Urothelium cell line (cell line): Measurements from ENCODE around the gene TNIK.

Experiments used
- DNase-seq: peaks from one replicate; pipeline ENCODE4 v3.0.0; 2011; ENCODE audit warnings: low spot score, mixed read lengths
- FAIRE-seq: peaks from 2 replicates; lab custom pipeline; 2011; peaks lifted over from hg19 to GRCh38; lab: Jason Lieb, UNC

The TNIK gene

DNA sequence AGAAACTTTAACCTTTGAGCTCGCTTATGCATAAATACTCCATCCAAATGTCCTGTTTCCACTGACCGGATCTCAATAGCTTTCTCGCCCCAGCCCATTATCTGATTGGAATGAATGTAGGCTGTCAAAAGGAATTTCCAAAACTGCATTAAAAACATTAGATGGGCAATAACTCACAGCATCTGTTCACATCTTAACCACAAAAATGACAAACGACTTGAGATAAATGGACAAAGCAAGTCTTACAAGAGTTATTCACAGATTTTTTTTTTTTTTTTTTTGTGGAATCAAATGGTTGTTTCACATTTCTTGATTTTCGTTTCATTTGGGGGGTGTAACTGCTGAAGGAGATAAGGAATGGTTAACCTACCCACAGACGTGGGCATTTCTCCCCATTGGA, 394.0 kb downstream of the TNIK start:
- FAIRE-seq (no peak), DNase-seq (no peak)

GRCh38 chr3:171065732-171066131, 394.5 kb downstream of the TNIK start:
- FAIRE-seq, result no peak
- DNase-seq, result no peak

- DNase-seq (no peak), FAIRE-seq (no peak)
Measured at GRCh38 chr3:171064461-171064860, 395.7 kb downstream of the TNIK start.

DNA sequence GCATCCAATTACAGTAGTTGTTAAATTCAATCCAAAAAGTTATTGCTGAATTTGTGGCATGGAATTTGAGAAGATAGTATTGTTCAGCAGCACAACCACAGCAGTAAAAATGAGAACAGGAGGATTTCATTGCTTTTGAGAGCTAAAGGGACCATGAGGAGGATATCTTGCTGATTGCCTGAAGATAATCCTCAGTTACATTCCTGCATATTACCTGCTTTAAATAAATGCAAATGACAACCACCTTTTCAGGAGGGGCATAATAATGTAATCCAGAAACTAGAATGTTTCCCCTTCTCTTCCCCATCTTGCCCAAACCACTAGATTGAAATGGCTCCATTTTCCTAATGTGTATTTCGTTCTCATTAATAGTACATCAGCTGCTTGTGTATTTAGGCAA, 398.5 kb downstream of the TNIK start:
- no peak for FAIRE-seq
- DNase-seq, result no peak

DNA sequence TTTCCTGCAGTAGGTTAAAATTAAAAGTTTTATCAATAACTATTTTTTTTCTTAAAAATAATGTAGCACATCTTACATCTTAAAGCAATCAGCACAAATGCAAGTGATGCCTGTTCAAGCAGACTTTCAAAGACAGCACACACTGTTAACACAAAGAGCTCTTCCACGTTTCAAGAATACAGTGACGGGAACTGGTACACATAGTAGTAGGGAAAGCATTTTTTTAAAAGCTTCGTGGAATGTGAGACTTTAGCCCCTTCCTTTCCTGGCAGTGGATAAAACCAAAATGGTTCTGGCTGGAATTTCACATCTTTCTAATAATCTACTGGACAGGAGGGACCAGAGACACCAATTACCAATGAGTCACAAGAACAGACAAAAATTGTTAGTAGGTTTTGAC, 400.2 kb downstream of the TNIK start:
- FAIRE-seq (no peak), DNase-seq (no peak)

GRCh38 chr3:171058873-171059603, 401.2 kb downstream of the TNIK start:
- FAIRE-seq, result no peak
- no peak for DNase-seq

- DNase-seq (no peak), FAIRE-seq (no peak)
Measured at GRCh38 chr3:171058058-171058457, 402.1 kb downstream of the TNIK start.

DNA sequence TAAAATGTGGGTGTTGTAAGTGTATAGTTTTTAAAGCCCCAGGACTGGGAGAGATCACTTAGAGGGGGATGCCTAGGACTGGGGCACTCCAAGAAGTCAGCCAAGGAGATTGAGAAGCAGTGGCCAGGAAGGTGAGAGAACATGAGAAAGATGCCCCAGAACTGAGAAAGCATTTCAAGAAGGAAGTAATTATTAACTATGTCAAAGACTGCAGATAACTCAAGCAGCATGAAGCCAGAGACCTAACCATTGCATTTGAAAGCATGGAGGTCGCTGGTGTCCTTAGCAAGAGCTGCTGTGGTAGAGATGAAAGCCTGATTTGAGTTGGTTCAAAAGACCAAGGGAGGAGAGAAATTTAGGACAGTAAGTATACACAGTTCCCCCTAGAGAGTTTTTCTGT, 403.1 kb downstream of the TNIK start:
- FAIRE-seq (no peak), DNase-seq (no peak)

- DNase-seq (no peak), FAIRE-seq (peak; percentile 27)
Measured at GRCh38 chr3:171056528-171056927, 403.7 kb downstream of the TNIK start.

- FAIRE-seq, result no peak
- DNase-seq, result no peak
Measured at GRCh38 chr3:171055336-171056178, 404.6 kb downstream of the TNIK start.

- FAIRE-seq (no peak), DNase-seq (no peak)
Measured at GRCh38 chr3:171054921-171055320, 405.3 kb downstream of the TNIK start.

GRCh38 chr3:171054231-171054630, 406.0 kb downstream of the TNIK start:
- DNase-seq, result no peak
- no peak for FAIRE-seq

- FAIRE-seq, result no peak
Measured at GRCh38 chr3:171049861-171050444, 410.3 kb downstream of the TNIK start.

DNA sequence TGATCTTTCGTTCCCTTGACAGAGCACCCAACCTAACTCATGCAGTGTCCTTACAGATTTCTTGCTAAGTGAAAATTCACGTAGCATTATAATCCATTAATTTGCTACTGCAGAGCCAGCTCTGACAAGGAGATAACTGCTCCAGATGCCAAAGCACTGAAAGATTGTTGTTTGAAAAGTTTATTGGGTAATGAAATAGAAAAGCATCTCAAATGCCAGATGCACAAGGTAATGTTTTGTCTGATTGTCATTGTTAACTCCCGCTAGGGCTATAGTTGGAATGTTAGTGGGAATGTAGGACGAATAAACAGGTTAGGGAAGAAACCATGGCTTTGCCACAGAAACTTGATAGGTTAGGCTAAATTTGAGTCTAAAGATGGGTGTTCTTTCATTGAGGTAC, 413.4 kb downstream of the TNIK start:
- no peak for FAIRE-seq
- no peak for DNase-seq

More at GRCh38 chr3:171049861-171050444, 410.3 kb downstream of the TNIK start:
- DNase-seq, result peak; percentile 63

DNA sequence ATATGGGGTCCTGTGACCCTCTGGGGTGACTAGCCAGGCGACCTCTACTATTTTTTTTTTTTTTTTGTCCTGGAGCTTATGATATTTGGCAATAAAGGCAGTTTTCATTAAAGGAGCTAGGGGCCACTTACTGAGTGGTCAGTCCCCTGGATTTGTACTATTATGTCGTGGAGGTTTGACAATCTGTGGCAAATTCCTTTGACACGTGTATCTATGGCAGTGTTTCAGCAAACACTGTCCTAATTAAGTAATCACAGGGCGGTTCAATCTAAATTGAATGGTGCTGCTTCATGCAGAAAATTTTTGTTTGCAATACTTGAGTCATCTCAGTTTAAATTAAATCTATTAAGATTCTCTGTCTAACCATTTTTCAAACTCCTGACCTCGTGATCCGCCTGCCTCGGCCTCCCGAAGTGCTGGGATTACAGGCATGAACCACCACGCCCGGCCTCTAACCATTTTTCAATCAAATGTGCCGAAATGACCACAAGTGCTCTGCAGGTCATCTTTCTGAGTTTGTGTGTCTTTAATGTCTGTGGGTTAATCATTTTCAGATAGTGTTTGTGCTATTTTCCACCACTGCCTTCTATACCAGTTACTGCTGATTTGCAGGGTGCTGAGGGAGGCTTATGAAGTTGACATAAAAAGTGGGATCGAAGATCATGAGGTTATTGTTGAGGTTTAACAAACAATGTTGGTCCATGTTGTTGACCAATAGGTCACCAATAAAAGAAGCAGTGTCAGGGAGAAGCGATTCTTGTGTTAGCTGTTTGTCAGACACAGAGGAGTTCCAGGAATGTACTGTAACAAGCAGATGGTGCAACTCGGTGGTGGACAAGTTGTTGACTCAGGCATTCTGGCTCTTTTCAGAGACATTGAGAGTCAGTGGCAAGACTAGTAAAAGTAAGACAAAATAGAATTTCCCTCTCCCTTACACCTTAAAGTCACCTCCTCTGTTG, 415.1 kb downstream of the TNIK start:
- DNase-seq, result no peak
- no peak for FAIRE-seq

DNA sequence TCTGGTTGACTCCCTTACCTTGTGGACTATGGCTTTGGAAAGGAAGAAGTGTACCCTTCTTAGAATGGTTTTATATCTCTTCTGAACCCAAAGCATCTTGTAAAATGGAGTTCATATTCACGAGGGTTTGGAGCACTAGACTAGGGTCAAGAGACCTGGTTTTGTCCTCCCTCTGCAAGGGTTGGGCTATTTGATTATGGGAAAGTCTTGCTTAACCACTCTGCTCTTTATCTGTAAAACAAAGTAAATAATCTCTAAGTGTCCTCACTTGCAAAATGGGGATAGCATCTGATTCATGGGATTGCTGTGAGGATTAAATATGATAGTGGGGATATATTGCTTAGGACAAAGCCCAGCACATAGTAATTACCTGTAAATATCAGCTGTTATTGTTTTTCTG, 415.8 kb downstream of the TNIK start:
- FAIRE-seq (no peak), DNase-seq (no peak)

DNA sequence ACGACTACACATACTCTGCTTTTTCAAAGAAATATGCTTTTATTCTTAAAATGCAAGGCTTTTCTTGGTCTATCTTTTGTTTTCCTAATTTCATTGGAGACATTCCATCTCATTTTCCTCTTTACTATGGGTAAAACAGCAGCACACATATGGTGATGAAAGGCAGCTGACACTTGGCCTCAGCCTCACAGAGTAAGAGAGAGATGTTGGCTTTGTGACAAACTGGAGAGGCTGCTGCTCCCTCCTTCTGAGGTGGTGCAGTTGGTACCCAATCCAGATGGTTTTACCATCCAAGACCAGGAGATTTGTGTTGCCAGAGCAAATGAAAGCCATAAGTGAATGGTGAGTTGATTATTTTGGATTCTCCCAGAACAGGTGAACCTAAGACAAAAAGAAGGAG, 420.5 kb downstream of the TNIK start:
- no peak for FAIRE-seq
- no peak for DNase-seq

DNA sequence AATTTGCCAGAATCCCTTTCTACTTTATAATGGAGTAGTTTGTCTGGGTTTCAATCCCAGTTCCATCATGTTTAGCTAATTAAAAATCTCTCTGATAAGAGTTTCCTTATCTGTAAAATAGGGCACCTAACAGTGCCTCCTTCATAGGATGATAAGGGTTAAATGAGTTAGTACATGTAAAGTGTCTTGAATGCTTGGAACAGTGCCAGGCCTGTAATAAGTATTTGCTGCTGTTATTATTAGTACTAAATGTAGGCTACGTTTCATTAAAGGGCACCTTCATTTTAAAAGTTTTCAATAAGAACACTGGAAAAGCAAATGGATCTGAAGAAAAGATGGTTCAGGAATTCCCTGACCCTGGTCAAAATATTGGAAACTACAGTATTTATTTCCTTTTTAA, 421.9 kb downstream of the TNIK start:
- no peak for DNase-seq
- FAIRE-seq, result no peak

- DNase-seq (peak; percentile 65), FAIRE-seq (no peak)
Measured at GRCh38 chr3:171028779-171029232, 431.4 kb downstream of the TNIK start.

- FAIRE-seq (no peak), DNase-seq (peak; percentile 68)
Measured at GRCh38 chr3:171028025-171028778, 432.0 kb downstream of the TNIK start.
